ENCODE results near the gene LGALS7B.
A peak's percentile ranks its signal among the peaks of the same experiment; 100 is the strongest.

The LGALS7B gene

DNA sequence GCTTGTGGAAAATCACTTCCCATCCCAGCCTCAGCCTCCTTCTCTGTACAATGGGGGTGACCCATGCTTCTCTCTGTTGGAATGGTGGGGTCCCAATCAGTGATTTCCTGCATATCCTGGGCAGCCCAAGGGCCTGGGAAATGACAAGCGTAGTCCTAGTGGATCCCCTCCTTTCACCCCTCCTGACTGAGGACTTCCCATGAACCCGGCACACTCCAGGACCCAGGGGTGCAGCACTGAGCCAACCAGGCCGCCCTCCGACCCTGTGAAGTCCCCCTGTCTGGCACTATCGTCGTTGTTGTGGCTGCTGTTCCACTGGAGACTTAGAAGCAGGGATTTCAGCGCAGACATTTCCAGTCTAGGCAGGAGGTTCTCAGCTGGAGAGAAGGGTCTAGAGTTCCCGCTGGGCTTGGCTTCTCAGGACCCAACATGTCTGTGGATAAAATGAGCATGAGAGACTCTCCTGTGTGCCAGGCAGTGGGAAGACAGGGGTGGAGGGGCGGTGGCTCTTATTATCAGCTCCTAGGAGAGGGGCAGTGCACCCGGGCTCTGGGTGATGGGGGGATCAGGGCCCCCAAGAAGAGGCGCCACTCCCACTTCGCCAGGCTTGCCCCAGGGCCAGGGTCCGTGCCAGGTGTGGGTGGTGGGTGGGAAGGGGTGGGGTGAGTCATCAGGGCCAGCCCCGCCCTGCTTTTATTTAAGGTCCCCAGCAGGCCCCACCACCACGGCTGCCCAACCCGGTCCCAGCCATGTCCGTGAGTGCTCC is at the start of gene LGALS7B:
TSS of gene LGALS7B (plus strand) at position 723 of the 766 bp plus-strand sequence. CDS start at position 750, 27 bp downstream.
- no peaks in the 10 kb centered on the region for H3K9me3 ChIP-seq (ENCODE audit: severe bottlenecking)
- H3K27ac ChIP-seq (ENCODE audit: poor library complexity, severe bottlenecking), result peak within 1 kb of the TSS; percentile 3
- H3K36me3 ChIP-seq (ENCODE audit: low read depth), result no peaks in the 10 kb centered on the region
- no peak within 1 kb of the TSS for H3K4me3 ChIP-seq (ENCODE audit: severe bottlenecking)
- peaks cover 27% of the 10 kb centered on the region for H3K4me1 ChIP-seq (ENCODE audit: insufficient read depth, poor library complexity, severe bottlenecking)
- TF ChIP-seq, protein P1, sequence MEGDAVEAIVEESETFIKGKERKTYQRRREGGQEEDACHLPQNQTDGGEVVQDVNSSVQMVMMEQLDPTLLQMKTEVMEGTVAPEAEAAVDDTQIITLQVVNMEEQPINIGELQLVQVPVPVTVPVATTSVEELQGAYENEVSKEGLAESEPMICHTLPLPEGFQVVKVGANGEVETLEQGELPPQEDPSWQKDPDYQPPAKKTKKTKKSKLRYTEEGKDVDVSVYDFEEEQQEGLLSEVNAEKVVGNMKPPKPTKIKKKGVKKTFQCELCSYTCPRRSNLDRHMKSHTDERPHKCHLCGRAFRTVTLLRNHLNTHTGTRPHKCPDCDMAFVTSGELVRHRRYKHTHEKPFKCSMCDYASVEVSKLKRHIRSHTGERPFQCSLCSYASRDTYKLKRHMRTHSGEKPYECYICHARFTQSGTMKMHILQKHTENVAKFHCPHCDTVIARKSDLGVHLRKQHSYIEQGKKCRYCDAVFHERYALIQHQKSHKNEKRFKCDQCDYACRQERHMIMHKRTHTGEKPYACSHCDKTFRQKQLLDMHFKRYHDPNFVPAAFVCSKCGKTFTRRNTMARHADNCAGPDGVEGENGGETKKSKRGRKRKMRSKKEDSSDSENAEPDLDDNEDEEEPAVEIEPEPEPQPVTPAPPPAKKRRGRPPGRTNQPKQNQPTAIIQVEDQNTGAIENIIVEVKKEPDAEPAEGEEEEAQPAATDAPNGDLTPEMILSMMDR (IDR thresholded peaks at IDR 0.05; ENCODE audit: poor library complexity, severe bottlenecking), result no peak
- ATAC-seq (ENCODE audit: low read depth) (no peak), DNase-seq (ENCODE audit: low spot score) (no peak)
- no peaks in the 10 kb centered on the region for H3K27me3 ChIP-seq (ENCODE audit: insufficient read depth, poor library complexity, severe bottlenecking)

DNA sequence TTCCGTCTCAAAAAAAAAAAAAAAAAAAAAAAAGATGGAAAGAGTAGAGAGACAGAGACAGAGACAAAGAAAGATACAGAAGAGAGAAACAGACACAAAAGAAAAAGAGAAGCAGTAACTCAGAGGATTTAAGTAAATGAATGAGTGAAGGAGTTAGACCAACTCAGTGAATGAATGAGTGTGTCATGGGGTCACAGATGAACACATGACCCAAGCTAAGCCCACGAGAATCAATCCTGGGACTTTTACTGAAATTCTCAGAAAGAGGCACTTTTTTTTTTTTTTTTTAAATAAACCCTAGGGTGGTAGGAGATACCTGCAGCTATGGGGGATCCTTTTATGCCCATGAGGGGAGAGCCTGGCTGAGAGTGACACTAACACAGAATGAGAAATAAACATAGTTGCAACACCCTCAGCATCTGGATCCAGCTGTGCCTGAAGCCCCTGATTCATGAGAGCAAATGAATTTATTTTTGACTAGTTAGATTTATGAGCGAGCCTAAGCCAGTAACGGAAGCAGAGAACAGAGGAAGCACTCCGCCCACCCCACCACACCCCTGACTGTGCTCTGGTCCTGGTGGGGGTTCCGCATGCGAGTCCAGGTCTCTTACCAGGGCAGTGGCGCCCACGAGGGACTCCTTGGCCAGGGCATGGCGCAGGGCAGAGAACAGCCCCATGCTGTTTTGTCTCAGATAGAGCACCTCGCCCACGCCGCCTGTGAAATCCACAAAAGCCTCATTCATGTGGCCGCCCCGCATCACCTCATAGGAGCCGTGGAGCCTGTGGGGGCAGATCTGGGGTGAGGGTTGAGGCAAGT is 49.4 kb upstream of the LGALS7B start:
- H3K27ac ChIP-seq (ENCODE audit: poor library complexity, severe bottlenecking), result no peak overlapping the region
- H3K9me3 ChIP-seq (ENCODE audit: severe bottlenecking), result no peaks in the 10 kb centered on the region

DNA sequence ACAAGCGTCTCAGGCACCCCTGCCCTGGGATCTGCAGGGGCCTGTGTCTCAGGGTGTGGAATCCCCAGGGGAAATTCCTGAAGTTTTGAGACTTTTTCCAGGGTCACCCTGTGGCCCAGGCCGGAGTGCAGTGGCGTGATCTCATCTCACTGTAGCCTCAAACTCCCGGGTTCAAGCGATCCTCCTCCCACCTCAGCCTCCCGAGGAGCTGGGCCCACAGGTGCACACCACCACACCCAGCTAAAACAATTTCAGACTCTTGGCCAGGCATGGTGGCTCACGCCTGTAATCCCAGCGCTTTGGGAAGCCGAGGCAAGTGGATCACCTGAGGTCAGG is 48.8 kb upstream of the LGALS7B start:
- TF ChIP-seq, protein P1 (IDR thresholded peaks at IDR 0.05; ENCODE audit: poor library complexity, severe bottlenecking), result no peak
- H3K36me3 ChIP-seq (ENCODE audit: low read depth), result no peaks in the 10 kb centered on the region
- H3K27ac ChIP-seq (ENCODE audit: poor library complexity, severe bottlenecking), result no peak overlapping the region
- H3K4me3 ChIP-seq (ENCODE audit: severe bottlenecking), result no peak overlapping the region
- H3K9me3 ChIP-seq (ENCODE audit: severe bottlenecking), result no peaks in the 10 kb centered on the region
- ATAC-seq (ENCODE audit: low read depth) (no peak), DNase-seq (ENCODE audit: low spot score) (no peak)
- no peaks in the 10 kb centered on the region for H3K27me3 ChIP-seq (ENCODE audit: insufficient read depth, poor library complexity, severe bottlenecking)
- H3K4me1 ChIP-seq (ENCODE audit: insufficient read depth, poor library complexity, severe bottlenecking), result no peaks in the 10 kb centered on the region

More for the DNA sequence above, 49.4 kb upstream of the LGALS7B start:
- no peaks in the 10 kb centered on the region for H3K4me1 ChIP-seq (ENCODE audit: insufficient read depth, poor library complexity, severe bottlenecking)
- H3K4me3 ChIP-seq (ENCODE audit: severe bottlenecking), result no peak overlapping the region
- H3K27me3 ChIP-seq (ENCODE audit: insufficient read depth, poor library complexity, severe bottlenecking), result no peaks in the 10 kb centered on the region
- ATAC-seq (ENCODE audit: low read depth), result no peak
- TF ChIP-seq, protein P1 (IDR thresholded peaks at IDR 0.05; ENCODE audit: poor library complexity, severe bottlenecking), result no peak
- no peaks in the 10 kb centered on the region for H3K36me3 ChIP-seq (ENCODE audit: low read depth)
- DNase-seq (ENCODE audit: low spot score), result peak; percentile 61

DNA sequence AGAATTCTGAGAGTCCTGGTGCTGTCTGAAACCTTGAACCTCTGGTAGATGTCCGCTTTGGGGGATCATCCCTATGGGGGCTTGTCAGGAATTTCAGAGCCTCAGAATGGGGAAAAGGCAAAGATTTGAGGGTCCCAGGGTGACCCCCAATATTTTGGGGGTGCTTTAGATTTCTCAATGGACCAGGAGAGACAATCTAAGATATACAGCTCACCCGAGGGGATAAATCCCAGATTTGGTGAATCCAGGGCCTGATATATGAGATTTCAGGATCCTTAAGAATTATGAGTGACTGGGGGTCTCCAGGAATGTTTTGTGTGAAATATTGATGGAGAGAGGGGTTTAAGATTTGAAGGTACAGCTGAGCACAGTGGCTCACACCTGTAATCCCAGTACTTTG is 48.1 kb upstream of the LGALS7B start:
- no peaks in the 10 kb centered on the region for H3K9me3 ChIP-seq (ENCODE audit: severe bottlenecking)
- H3K4me1 ChIP-seq (ENCODE audit: insufficient read depth, poor library complexity, severe bottlenecking), result no peaks in the 10 kb centered on the region
- no peaks in the 10 kb centered on the region for H3K36me3 ChIP-seq (ENCODE audit: low read depth)
- H3K27me3 ChIP-seq (ENCODE audit: insufficient read depth, poor library complexity, severe bottlenecking), result no peaks in the 10 kb centered on the region
- no peak for DNase-seq (ENCODE audit: low spot score)
- no peak for ATAC-seq (ENCODE audit: low read depth)
- TF ChIP-seq, protein P1 (IDR thresholded peaks at IDR 0.05; ENCODE audit: poor library complexity, severe bottlenecking), result no peak
- no peak overlapping the region for H3K4me3 ChIP-seq (ENCODE audit: severe bottlenecking)
- H3K27ac ChIP-seq (ENCODE audit: poor library complexity, severe bottlenecking), result no peak overlapping the region
